ENCODE data around the gene IL1A.

Gene IL1A

GRCh38 chr2:112730216-112730615 is 54.1 kb downstream of the IL1A start:
- H3K36me3 ChIP-seq (ENCODE audit: control insufficient read depth in 1 of 2, insufficient read depth in 2 of 2, low read length in 2 of 2): no peaks in the 10 kb centered on the region
- no peak overlapping the region for H3K4me3 ChIP-seq (ENCODE audit: low read depth in 1 of 2, low read length in 2 of 2)
- no peaks in the 10 kb centered on the region for H3K9me3 ChIP-seq (ENCODE audit: control insufficient read depth in 1 of 2, low read length in 2 of 2)
- no peaks in the 10 kb centered on the region for H3K27me3 ChIP-seq (ENCODE audit: low read depth, low read length)
- H3K27ac ChIP-seq (ENCODE audit: low read length): no peak overlapping the region
- no peaks in the 10 kb centered on the region for H3K4me1 ChIP-seq (ENCODE audit: control insufficient read depth in 1 of 2, insufficient read depth in 2 of 2, low read length in 2 of 2)

- Histone ChIP-seq H3K4me3 (ENCODE audit: low read depth in 1 of 2, low read length in 2 of 2) (no peak overlapping the region), H3K4me1 (ENCODE audit: control insufficient read depth in 1 of 2, insufficient read depth in 2 of 2, low read length in 2 of 2) (no peaks in the 10 kb centered on the region), H3K27ac (ENCODE audit: low read length) (no peak overlapping the region), H3K27me3 (ENCODE audit: low read depth, low read length) (no peaks in the 10 kb centered on the region), H3K36me3 (ENCODE audit: control insufficient read depth in 1 of 2, insufficient read depth in 2 of 2, low read length in 2 of 2) (no peaks in the 10 kb centered on the region), H3K9me3 (ENCODE audit: control insufficient read depth in 1 of 2, low read length in 2 of 2) (no peaks in the 10 kb centered on the region)
Measured at GRCh38 chr2:112728378-112729175, 55.7 kb downstream of the IL1A start.

- no peaks in the 10 kb centered on the region for H3K36me3 ChIP-seq (ENCODE audit: control insufficient read depth in 1 of 2, insufficient read depth in 2 of 2, low read length in 2 of 2)
- no peaks in the 10 kb centered on the region for H3K9me3 ChIP-seq (ENCODE audit: control insufficient read depth in 1 of 2, low read length in 2 of 2)
- H3K4me1 ChIP-seq (ENCODE audit: control insufficient read depth in 1 of 2, insufficient read depth in 2 of 2, low read length in 2 of 2): no peaks in the 10 kb centered on the region
- no peaks in the 10 kb centered on the region for H3K27me3 ChIP-seq (ENCODE audit: low read depth, low read length)
- H3K27ac ChIP-seq (ENCODE audit: low read length): no peak overlapping the region
- no peak overlapping the region for H3K4me3 ChIP-seq (ENCODE audit: low read depth in 1 of 2, low read length in 2 of 2)
Measured at GRCh38 chr2:112728029-112728362, 56.3 kb downstream of the IL1A start.

- Histone ChIP-seq H3K36me3 (ENCODE audit: control insufficient read depth in 1 of 2, insufficient read depth in 2 of 2, low read length in 2 of 2) (no peaks in the 10 kb centered on the region), H3K27me3 (ENCODE audit: low read depth, low read length) (no peaks in the 10 kb centered on the region), H3K27ac (ENCODE audit: low read length) (no peak overlapping the region), H3K4me1 (ENCODE audit: control insufficient read depth in 1 of 2, insufficient read depth in 2 of 2, low read length in 2 of 2) (no peaks in the 10 kb centered on the region), H3K9me3 (ENCODE audit: control insufficient read depth in 1 of 2, low read length in 2 of 2) (no peaks in the 10 kb centered on the region), H3K4me3 (ENCODE audit: low read depth in 1 of 2, low read length in 2 of 2) (no peak overlapping the region)
Measured at GRCh38 chr2:112727276-112728028, 56.8 kb downstream of the IL1A start.

- Histone ChIP-seq H3K27me3 (ENCODE audit: low read depth, low read length) (no peaks in the 10 kb centered on the region), H3K4me1 (ENCODE audit: control insufficient read depth in 1 of 2, insufficient read depth in 2 of 2, low read length in 2 of 2) (no peaks in the 10 kb centered on the region), H3K36me3 (ENCODE audit: control insufficient read depth in 1 of 2, insufficient read depth in 2 of 2, low read length in 2 of 2) (no peaks in the 10 kb centered on the region), H3K9me3 (ENCODE audit: control insufficient read depth in 1 of 2, low read length in 2 of 2) (no peaks in the 10 kb centered on the region), H3K4me3 (ENCODE audit: low read depth in 1 of 2, low read length in 2 of 2) (no peak overlapping the region), H3K27ac (ENCODE audit: low read length) (no peak overlapping the region)
Measured at GRCh38 chr2:112726487-112727190, 57.7 kb downstream of the IL1A start.

- no peaks in the 10 kb centered on the region for H3K27me3 ChIP-seq (ENCODE audit: low read depth, low read length)
- no peaks in the 10 kb centered on the region for H3K36me3 ChIP-seq (ENCODE audit: control insufficient read depth in 1 of 2, insufficient read depth in 2 of 2, low read length in 2 of 2)
- H3K9me3 ChIP-seq (ENCODE audit: control insufficient read depth in 1 of 2, low read length in 2 of 2): no peaks in the 10 kb centered on the region
- no peak overlapping the region for H3K4me3 ChIP-seq (ENCODE audit: low read depth in 1 of 2, low read length in 2 of 2)
- no peaks in the 10 kb centered on the region for H3K4me1 ChIP-seq (ENCODE audit: control insufficient read depth in 1 of 2, insufficient read depth in 2 of 2, low read length in 2 of 2)
- H3K27ac ChIP-seq (ENCODE audit: low read length): no peak overlapping the region
Measured at GRCh38 chr2:112725545-112726457, 58.5 kb downstream of the IL1A start.

GRCh38 chr2:112724591-112725525 is 59.4 kb downstream of the IL1A start:
- Histone ChIP-seq H3K9me3 (ENCODE audit: control insufficient read depth in 1 of 2, low read length in 2 of 2) (no peaks in the 10 kb centered on the region), H3K4me3 (ENCODE audit: low read depth in 1 of 2, low read length in 2 of 2) (no peak overlapping the region), H3K27me3 (ENCODE audit: low read depth, low read length) (no peaks in the 10 kb centered on the region), H3K4me1 (ENCODE audit: control insufficient read depth in 1 of 2, insufficient read depth in 2 of 2, low read length in 2 of 2) (no peaks in the 10 kb centered on the region), H3K36me3 (ENCODE audit: control insufficient read depth in 1 of 2, insufficient read depth in 2 of 2, low read length in 2 of 2) (no peaks in the 10 kb centered on the region), H3K27ac (ENCODE audit: low read length) (no peak overlapping the region)

- H3K36me3 ChIP-seq (ENCODE audit: control insufficient read depth in 1 of 2, insufficient read depth in 2 of 2, low read length in 2 of 2): no peaks in the 10 kb centered on the region
- H3K4me3 ChIP-seq (ENCODE audit: low read depth in 1 of 2, low read length in 2 of 2): no peak overlapping the region
- no peaks in the 10 kb centered on the region for H3K9me3 ChIP-seq (ENCODE audit: control insufficient read depth in 1 of 2, low read length in 2 of 2)
- no peaks in the 10 kb centered on the region for H3K27me3 ChIP-seq (ENCODE audit: low read depth, low read length)
- H3K27ac ChIP-seq (ENCODE audit: low read length): no peak overlapping the region
- no peaks in the 10 kb centered on the region for H3K4me1 ChIP-seq (ENCODE audit: control insufficient read depth in 1 of 2, insufficient read depth in 2 of 2, low read length in 2 of 2)
Measured at GRCh38 chr2:112723995-112724394, 60.3 kb downstream of the IL1A start.
